ENCODE measurements around the gene CALHM4.
"Not testable (repeated sequence)": the region's sequence is repeated elsewhere in the genome, so short reads cannot be mapped to it uniquely, and the experiment has no call there.

The CALHM4 gene

DNA sequence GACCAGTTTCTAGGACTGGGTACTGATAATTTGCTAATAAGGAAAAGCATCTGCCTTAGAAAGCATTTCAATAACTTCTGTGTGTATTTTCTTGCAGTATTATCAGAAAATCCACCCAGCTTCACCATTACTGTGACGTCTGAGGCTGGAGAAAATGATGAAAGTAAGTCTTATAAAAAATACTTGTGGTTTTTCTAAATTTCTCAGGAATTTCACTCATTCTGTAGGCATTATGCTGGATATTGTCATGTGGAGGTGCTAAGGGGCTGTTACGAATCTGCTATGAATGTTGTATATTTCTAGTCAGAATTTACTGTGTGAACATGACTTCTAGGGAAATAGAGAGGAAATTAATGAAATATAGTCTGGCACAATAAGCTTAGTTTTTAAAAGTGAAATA is 26.6 kb downstream of the CALHM4 start:
- Histone ChIP-seq H3K9me3 (ENCODE audit: low read length) (no peaks in the 10 kb centered on the region), H3K27me3 (ENCODE audit: control insufficient read depth in 1 of 2, insufficient read depth in 2 of 2, low read length in 2 of 2) (no peaks in the 10 kb centered on the region), H3K36me3 (ENCODE audit: insufficient read depth, low read length) (peaks cover 16% of the 10 kb centered on the region), H3K9ac (ENCODE audit: low read length) (no peak overlapping the region), H3K4me1 (ENCODE audit: insufficient read depth, low read length) (peaks cover 4% of the 10 kb centered on the region), H3K27ac (ENCODE audit: low read depth, low read length) (no peak overlapping the region), H3K4me3 (ENCODE audit: low read depth in 1 of 2, low read length in 2 of 2) (no peak overlapping the region)

DNA sequence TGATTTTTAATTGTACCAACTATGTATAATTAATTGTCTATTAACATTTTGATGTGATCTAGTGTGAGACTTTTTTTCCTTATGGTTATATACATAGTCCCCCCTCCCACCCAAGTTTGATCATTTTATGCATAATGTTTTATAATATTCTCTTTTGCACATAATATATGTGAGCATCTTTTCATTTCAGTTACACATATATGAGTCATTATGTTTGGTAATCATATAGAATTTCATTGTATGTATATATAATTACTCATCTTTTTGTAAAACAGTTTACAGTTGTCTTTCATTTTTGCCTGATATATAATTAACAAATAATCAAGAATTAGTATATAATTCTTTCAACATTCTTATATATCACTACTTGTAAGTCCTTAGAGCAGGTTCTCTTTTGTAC is 32.7 kb downstream of the CALHM4 start:
- no peaks in the 10 kb centered on the region for H3K27me3 ChIP-seq (ENCODE audit: control insufficient read depth in 1 of 2, insufficient read depth in 2 of 2, low read length in 2 of 2)
- H3K9me3 ChIP-seq (ENCODE audit: low read length) = no peaks in the 10 kb centered on the region
- H3K4me3 ChIP-seq (ENCODE audit: low read depth in 1 of 2, low read length in 2 of 2) = no peak overlapping the region
- no peak overlapping the region for H3K27ac ChIP-seq (ENCODE audit: low read depth, low read length)
- peaks cover 36% of the 10 kb centered on the region for H3K36me3 ChIP-seq (ENCODE audit: insufficient read depth, low read length)
- no peak overlapping the region for H3K9ac ChIP-seq (ENCODE audit: low read length)
- H3K4me1 ChIP-seq (ENCODE audit: insufficient read depth, low read length) = no peaks in the 10 kb centered on the region

DNA sequence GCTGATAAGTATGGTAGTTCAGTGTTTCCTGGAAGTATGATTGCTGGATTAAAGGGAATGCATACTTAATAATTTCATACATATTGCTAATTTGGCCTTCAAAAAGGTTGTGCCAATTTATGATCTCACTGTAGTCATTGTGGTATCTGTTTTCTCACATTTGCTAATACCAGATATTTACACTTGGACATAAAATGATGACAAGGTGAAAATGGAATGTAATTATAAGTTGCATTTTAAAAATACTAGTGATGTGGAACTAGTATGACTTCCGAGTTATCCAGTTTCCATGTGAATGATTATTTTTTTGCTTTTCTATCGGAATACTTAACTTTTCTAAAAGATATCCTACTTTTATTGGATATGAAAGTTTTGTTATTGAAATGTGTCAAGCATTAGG is 33.2 kb downstream of the CALHM4 start:
- Histone ChIP-seq H3K36me3 (ENCODE audit: insufficient read depth, low read length) (peaks cover 41% of the 10 kb centered on the region), H3K27ac (ENCODE audit: low read depth, low read length) (no peak overlapping the region), H3K4me3 (ENCODE audit: low read depth in 1 of 2, low read length in 2 of 2) (no peak overlapping the region), H3K4me1 (ENCODE audit: insufficient read depth, low read length) (no peaks in the 10 kb centered on the region), H3K9me3 (ENCODE audit: low read length) (no peaks in the 10 kb centered on the region), H3K9ac (ENCODE audit: low read length) (no peak overlapping the region), H3K27me3 (ENCODE audit: control insufficient read depth in 1 of 2, insufficient read depth in 2 of 2, low read length in 2 of 2) (no peaks in the 10 kb centered on the region)

DNA sequence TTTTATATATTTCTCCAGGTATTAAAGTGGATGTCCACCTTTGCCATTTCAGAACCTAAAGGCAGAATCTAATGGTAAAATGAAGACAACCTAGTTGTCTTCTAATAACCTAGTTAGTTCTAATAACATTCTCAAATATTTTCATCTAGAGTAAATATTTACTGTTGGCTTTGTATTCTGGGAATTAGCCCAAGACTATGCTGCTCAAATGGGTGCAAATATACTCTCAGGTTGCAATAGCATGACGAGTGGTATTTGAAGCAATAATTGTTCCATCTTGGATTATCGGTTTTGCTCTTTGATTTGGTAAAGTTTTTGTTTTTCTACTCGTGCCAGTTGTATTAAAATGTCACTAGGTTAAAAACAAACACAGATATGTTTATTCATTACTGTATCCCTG is 41.7 kb downstream of the CALHM4 start:
- Histone ChIP-seq H3K4me3 (ENCODE audit: low read depth in 1 of 2, low read length in 2 of 2) (no peak overlapping the region), H3K27ac (ENCODE audit: low read depth, low read length) (no peak overlapping the region), H3K9ac (ENCODE audit: low read length) (no peak overlapping the region), H3K27me3 (ENCODE audit: control insufficient read depth in 1 of 2, insufficient read depth in 2 of 2, low read length in 2 of 2) (no peaks in the 10 kb centered on the region), H3K36me3 (ENCODE audit: insufficient read depth, low read length) (peaks cover 31% of the 10 kb centered on the region), H3K9me3 (ENCODE audit: low read length) (no peaks in the 10 kb centered on the region), H3K4me1 (ENCODE audit: insufficient read depth, low read length) (no peaks in the 10 kb centered on the region)

DNA sequence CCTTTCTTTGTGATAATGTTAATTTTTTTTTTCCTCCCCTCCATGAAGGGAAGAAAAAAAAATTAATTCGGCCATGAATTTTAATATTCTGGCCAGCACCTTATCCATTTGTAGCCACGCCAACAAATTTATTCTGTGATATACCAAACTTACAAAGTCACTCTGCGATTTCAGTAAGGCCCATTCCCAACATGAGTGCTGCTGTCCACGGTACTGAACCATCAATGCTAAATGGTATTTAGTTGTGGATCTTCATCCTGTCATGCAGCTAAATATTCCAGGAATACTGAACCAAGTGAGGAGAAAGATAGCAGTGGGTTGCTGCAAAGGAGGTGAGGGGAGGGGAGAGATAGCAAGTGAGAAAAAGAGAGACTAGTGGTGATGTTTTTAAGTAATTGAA is 43.3 kb downstream of the CALHM4 start:
- Histone ChIP-seq H3K4me3 (ENCODE audit: low read depth in 1 of 2, low read length in 2 of 2) (no peak overlapping the region), H3K27me3 (ENCODE audit: control insufficient read depth in 1 of 2, insufficient read depth in 2 of 2, low read length in 2 of 2) (no peaks in the 10 kb centered on the region), H3K36me3 (ENCODE audit: insufficient read depth, low read length) (peaks cover 17% of the 10 kb centered on the region), H3K27ac (ENCODE audit: low read depth, low read length) (no peak overlapping the region), H3K9ac (ENCODE audit: low read length) (no peak overlapping the region), H3K4me1 (ENCODE audit: insufficient read depth, low read length) (no peaks in the 10 kb centered on the region), H3K9me3 (ENCODE audit: low read length) (no peaks in the 10 kb centered on the region)

DNA sequence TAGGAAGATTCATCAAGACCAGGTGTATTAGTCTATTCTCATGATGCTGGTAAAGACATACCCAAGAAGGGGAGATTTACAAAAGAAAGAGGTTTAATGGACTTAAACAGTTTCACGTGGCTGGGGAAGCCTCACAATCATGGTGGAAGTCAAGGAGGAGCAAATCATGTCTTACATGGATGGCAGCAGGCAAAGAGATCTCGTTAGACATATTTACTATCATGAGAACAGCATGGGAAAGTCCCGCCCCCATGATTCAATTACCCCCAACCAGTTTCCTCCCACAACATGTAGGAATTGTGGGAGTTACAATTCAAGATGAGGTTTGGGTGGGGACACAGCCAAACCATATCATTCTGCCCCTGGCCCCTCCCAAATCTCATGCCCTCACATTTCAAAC is 50.4 kb downstream of the CALHM4 start:
- H3K36me3 ChIP-seq (ENCODE audit: insufficient read depth, low read length); H3K9ac ChIP-seq (ENCODE audit: low read length); H3K4me1 ChIP-seq (ENCODE audit: insufficient read depth, low read length); H3K27me3 ChIP-seq (ENCODE audit: control insufficient read depth in 1 of 2, insufficient read depth in 2 of 2, low read length in 2 of 2); H3K9me3 ChIP-seq (ENCODE audit: low read length); H3K4me3 ChIP-seq (ENCODE audit: low read depth in 1 of 2, low read length in 2 of 2); H3K27ac ChIP-seq (ENCODE audit: low read depth, low read length): not testable (repeated sequence)

DNA sequence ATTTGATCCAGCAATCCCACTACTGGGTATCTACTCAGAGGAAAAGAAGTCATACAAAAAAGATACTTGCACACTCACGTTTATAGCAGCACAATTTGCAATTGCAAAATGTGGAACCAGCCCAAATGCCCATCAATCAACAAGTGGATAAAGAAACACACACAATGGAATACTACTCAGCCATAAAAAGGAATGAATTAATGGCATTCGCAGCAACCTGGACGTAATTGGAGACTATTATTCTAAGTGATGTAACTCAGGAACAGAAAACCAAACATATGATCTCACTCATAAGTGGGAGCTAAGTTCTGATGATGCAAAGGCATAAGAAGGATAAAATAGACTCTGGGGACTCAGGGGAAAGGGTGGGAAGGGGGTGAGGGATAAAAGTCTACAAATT is 51.3 kb downstream of the CALHM4 start:
- not testable (repeated sequence) for H3K9me3 ChIP-seq (ENCODE audit: low read length); H3K4me1 ChIP-seq (ENCODE audit: insufficient read depth, low read length); H3K4me3 ChIP-seq (ENCODE audit: low read depth in 1 of 2, low read length in 2 of 2); H3K9ac ChIP-seq (ENCODE audit: low read length); H3K36me3 ChIP-seq (ENCODE audit: insufficient read depth, low read length); H3K27me3 ChIP-seq (ENCODE audit: control insufficient read depth in 1 of 2, insufficient read depth in 2 of 2, low read length in 2 of 2); H3K27ac ChIP-seq (ENCODE audit: low read depth, low read length)

DNA sequence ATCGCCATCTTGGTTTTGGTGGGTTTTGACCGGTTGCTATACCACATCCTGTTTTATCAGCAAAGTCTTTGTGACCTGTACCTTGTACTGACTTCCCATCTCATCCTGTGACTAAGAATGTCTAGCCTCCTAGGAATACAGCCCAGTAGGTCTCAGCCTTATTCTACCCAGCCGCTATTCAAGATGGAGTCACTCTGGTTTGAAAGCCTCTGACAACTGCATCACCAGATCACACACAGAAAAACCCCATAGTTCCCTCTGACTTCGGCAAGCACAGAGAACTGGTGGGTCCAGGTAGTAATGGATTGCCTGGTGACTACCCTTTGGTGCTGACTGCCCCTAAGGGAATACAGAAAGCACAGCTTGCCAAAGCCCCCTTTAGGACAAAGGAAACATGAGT is 52.4 kb downstream of the CALHM4 start:
- no peak overlapping the region for H3K4me3 ChIP-seq (ENCODE audit: low read depth in 1 of 2, low read length in 2 of 2)
- H3K27me3 ChIP-seq (ENCODE audit: control insufficient read depth in 1 of 2, insufficient read depth in 2 of 2, low read length in 2 of 2) = no peaks in the 10 kb centered on the region
- no peak overlapping the region for H3K9ac ChIP-seq (ENCODE audit: low read length)
- no peaks in the 10 kb centered on the region for H3K9me3 ChIP-seq (ENCODE audit: low read length)
- H3K4me1 ChIP-seq (ENCODE audit: insufficient read depth, low read length) = no peaks in the 10 kb centered on the region
- no peak overlapping the region for H3K27ac ChIP-seq (ENCODE audit: low read depth, low read length)
- no peaks in the 10 kb centered on the region for H3K36me3 ChIP-seq (ENCODE audit: insufficient read depth, low read length)
